ENCODE data around the gene JUNB. TPM values are rescaled to one million over a fixed set of nuclear protein-coding genes. Genes with fewer than 3 reads are reported as not detected.

JUNB gene
- total RNA-seq, 3 donors from 2014 or later (not counting 1 experiment from before 2014, with no cell fraction given), result 781 to 903 (median 859) TPM

GRCh38 chr19:12833418-12833737, 42.1 kb downstream of the JUNB start:
- 0% methylated on average over 5 of the region's 5 CpGs for WGBS (ENCODE audit: insufficient coverage)
- no peak overlapping the region for H3K4me3 ChIP-seq (ENCODE audit: low read length)
- H3K9me3 ChIP-seq (ENCODE audit: control insufficient read depth, insufficient read depth, low read length), result peaks cover 7% of the 10 kb centered on the region
- DNase-seq (no peak), ATAC-seq (no peak)
- H3K27me3 ChIP-seq (ENCODE audit: control insufficient read depth, insufficient read depth, low read length), result peaks cover 77% of the 10 kb centered on the region
- Mint-ChIP-seq H3K4me3 (peak overlapping the region; percentile 71), H3K36me3 (no peaks in the 10 kb centered on the region), H3K27ac (no peak overlapping the region), H3K27me3 (ENCODE audit: low read depth in 2 of 2) (peaks cover 57 to 62% of the 10 kb centered on the region in 2 donors), H3K9me3 (peaks cover 0 to 2% of the 10 kb centered on the region in 2 donors), H3K4me1 (peaks cover 17 to 33% of the 10 kb centered on the region in 2 donors)
- no peak overlapping the region for H3K27ac ChIP-seq (ENCODE audit: low read length)
- H3K36me3 ChIP-seq (ENCODE audit: control insufficient read depth, insufficient read depth, low read length), result no peaks in the 10 kb centered on the region
- H3K4me1 ChIP-seq (ENCODE audit: control insufficient read depth, insufficient read depth, low read length), result peaks cover 33% of the 10 kb centered on the region
- intact Hi-C loops (cut with micrococcal nuclease), result no loop called here
- no peak for TF ChIP-seq CTCF (IDR thresholded peaks at IDR 0.05)

- WGBS (ENCODE audit: insufficient coverage), result 2% methylated on average over 65 of the region's 87 CpGs
- Histone ChIP-seq H3K9me3 (ENCODE audit: control insufficient read depth, insufficient read depth, low read length) (peaks cover 7% of the 10 kb centered on the region), H3K36me3 (ENCODE audit: control insufficient read depth, insufficient read depth, low read length) (no peaks in the 10 kb centered on the region), H3K27me3 (ENCODE audit: control insufficient read depth, insufficient read depth, low read length) (peaks cover 77% of the 10 kb centered on the region), H3K4me1 (ENCODE audit: control insufficient read depth, insufficient read depth, low read length) (peaks cover 39% of the 10 kb centered on the region), H3K4me3 (ENCODE audit: low read length) (no peak overlapping the region), H3K27ac (ENCODE audit: low read length) (no peak overlapping the region)
- peak; percentile 36 to 63 for DNase-seq
- Mint-ChIP-seq H3K9me3 (peaks cover 0 to 2% of the 10 kb centered on the region in 2 donors), H3K4me1 (peaks cover 17 to 38% of the 10 kb centered on the region in 2 donors), H3K27ac (no peak overlapping the region), H3K4me3 (peak overlapping the region; percentile 67), H3K36me3 (no peaks in the 10 kb centered on the region), H3K27me3 (ENCODE audit: low read depth in 2 of 2) (peaks cover 56 to 62% of the 10 kb centered on the region in 2 donors)
- TF ChIP-seq CTCF (IDR thresholded peaks at IDR 0.05), result no peak
- ATAC-seq, result peak in 2 of 3 donors; percentile 32 to 48
- intact Hi-C loops (cut with micrococcal nuclease), result no loop called here
These were observed 42.7 kb downstream of the JUNB start for GRCh38 chr19:12833738-12834565.

- peaks cover 42% of the 10 kb centered on the region for H3K4me1 ChIP-seq (ENCODE audit: control insufficient read depth, insufficient read depth, low read length)
- H3K27ac Mint-ChIP-seq, result no peak within 1 kb of the TSS
- peak in 1 of 2 donors; percentile 34 for DNase-seq
These were observed 43.3 kb downstream of the JUNB start, which contains the start of gene RTBDN for GRCh38 chr19:12834566-12834943. Gene RTBDN (minus strand): TSS chr19:12834579. CDS start chr19:12829979, 4,600 bp downstream.

More at GRCh38 chr19:12834566-12834943, 43.3 kb downstream of the JUNB start, which contains the start of gene RTBDN:
- Mint-ChIP-seq H3K27me3 (ENCODE audit: low read depth in 2 of 2) (peaks cover 59 to 63% of the 10 kb centered on the region in 2 donors), H3K4me3 (peak within 1 kb of the TSS; percentile 71), H3K4me1 (peaks cover 23 to 43% of the 10 kb centered on the region in 2 donors), H3K9me3 (peaks cover 0 to 2% of the 10 kb centered on the region in 2 donors), H3K36me3 (no peaks in the 10 kb centered on the region)
- no peak for TF ChIP-seq CTCF (IDR thresholded peaks at IDR 0.05)
- intact Hi-C loops (cut with micrococcal nuclease), result no loop called here
- H3K4me3 ChIP-seq (ENCODE audit: low read length), result no peak within 1 kb of the TSS
- no peak for ATAC-seq
- H3K9me3 ChIP-seq (ENCODE audit: control insufficient read depth, insufficient read depth, low read length), result peaks cover 7% of the 10 kb centered on the region
- 13% methylated on average over 20 of the region's 20 CpGs for WGBS (ENCODE audit: insufficient coverage)
- H3K36me3 ChIP-seq (ENCODE audit: control insufficient read depth, insufficient read depth, low read length), result no peaks in the 10 kb centered on the region
- H3K27ac ChIP-seq (ENCODE audit: low read length), result no peak within 1 kb of the TSS
- peaks cover 83% of the 10 kb centered on the region for H3K27me3 ChIP-seq (ENCODE audit: control insufficient read depth, insufficient read depth, low read length)
